Measurements from ENCODE around the gene PTPA. TPM values are rescaled to one million over a fixed set of nuclear protein-coding genes. Genes with fewer than 3 reads are reported as not detected.

The PTPA gene
- 107 to 139 TPM (median 130 TPM) in 5 replicates for total RNA-seq (2022; extraction: Qiagen RNA extraction; ENCODE audit: low read depth)

GRCh38 chr9:129110740-129111527, at the start of gene PTPA, which contains the start of gene CRAT:
TSS of gene PTPA (plus strand) at chr9:129111415. CDS start at chr9:129111601, 186 bp downstream.
TSS of gene CRAT (minus strand) at chr9:129110793. CDS start at chr9:129110509, 284 bp downstream.

DNA sequence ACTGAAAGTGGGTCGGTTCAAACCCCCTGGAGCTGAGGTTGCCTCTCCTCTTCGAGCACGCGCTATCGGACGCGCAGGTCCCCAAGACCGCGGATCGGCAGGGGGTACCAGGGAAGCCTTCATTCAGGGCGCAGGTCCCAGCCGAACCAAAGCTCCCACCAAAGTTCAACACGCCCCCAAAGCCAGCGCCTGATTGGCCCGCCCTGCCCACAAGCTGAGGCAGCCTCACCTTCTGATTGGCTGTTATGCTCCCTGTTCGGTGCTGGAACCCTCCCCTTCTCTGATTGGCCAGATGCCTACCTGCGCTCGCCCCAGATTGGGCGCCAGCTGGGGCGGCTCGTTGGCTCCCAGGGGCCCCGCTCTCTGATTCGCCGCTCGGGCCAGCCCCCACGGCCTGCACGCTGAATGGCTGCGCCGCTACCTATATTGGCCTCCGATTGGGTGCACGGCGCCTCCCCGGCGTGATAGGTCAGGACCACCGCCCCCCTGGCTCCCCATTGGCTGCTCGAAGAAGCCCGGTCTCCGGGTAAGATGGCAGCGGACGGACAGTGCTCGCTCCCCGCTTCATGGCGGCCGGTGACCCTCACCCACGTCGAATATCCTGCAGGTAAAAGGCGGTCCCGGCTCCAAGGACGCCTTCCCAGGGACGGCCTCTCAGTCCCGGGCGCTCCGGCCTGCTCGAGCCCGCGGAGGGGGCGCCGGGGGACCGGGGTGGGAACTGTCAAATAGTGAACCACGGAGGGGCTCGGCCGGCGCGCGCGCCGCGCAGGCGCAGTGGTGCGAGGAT, 30.4 kb upstream of the PTPA start, which contains the start of gene DOLPP1:
Gene DOLPP1 (plus strand): TSS at position 511 of the 787 bp plus-strand sequence. CDS start 21 bp downstream, at position 532.

DNA sequence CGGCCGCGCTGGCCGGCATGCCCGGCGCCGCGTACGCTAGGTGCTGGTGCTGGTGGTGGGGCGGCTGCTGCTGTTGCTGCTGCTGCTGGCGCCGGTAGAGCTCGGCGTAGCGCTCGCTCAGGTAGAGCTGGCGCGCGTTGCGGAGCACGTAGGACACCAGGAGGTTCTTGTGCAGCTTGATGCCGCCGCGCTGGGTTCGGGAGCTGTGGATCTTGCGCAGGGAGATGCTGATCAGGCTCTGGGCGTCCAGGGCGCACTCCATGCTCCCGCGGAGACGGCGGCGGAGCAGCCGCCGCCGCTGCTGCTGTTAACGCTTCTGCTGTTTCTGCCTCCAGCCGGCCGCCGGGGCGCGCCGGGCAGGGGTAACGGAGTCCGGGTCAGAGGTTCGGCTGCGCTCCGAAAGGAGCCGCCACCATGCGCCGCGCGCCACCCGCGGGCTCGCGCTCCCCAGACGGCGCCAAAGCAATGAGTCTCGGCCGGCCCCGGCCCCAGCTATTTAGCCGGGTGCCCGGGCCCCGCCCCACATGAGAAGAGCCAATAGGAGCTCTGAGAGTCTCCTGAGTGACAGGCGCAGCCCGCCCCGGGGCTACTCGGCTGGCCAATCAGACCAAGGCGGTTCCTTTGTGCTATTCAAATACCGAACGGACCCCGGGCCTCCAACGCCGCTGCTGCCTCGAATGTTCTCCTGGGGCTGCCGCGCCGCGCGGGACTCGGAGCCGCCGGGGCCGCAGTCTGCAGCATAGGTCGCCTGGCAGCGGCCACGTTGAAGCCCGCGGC, 66.8 kb downstream of the PTPA start, which contains the start of gene IER5L:
Gene IER5L (minus strand): TSS at position 471 of the 777 bp plus-strand sequence. CDS start 209 bp downstream, at position 262.

Other genes with a start within 250 kb of the PTPA start
- 8.1 to 10.6 TPM (median 10.2 TPM) in 5 replicates for gene KYAT1, start 229.5 kb upstream of the PTPA start, total RNA-seq (2022; extraction: Qiagen RNA extraction; ENCODE audit: low read depth)
- gene LRRC8A, start 229.3 kb upstream of the PTPA start, total RNA-seq (2022; extraction: Qiagen RNA extraction; ENCODE audit: low read depth), result 46.3 to 82.4 TPM (median 75.0 TPM) in 5 replicates
- not detected in 5 replicates for gene PHYHD1, start 190.4 kb upstream of the PTPA start, total RNA-seq (2022; extraction: Qiagen RNA extraction; ENCODE audit: low read depth)
- 21.5 to 40.3 TPM (median 38.2 TPM) in 5 replicates for gene DOLK, start 163.8 kb upstream of the PTPA start, total RNA-seq (2022; extraction: Qiagen RNA extraction; ENCODE audit: low read depth)
- gene NUP188, start 163.7 kb upstream of the PTPA start, total RNA-seq (2022; extraction: Qiagen RNA extraction; ENCODE audit: low read depth), result 27.7 to 46.1 TPM (median 42.7 TPM) in 5 replicates
- gene SH3GLB2, start 83.1 kb upstream of the PTPA start, total RNA-seq (2022; extraction: Qiagen RNA extraction; ENCODE audit: low read depth), result 28.8 to 58.3 TPM (median 48.7 TPM) in 5 replicates
- 6.8 to 17.2 TPM (median 13.4 TPM) in 5 replicates for gene MIGA2, start 74.8 kb upstream of the PTPA start, total RNA-seq (2022; extraction: Qiagen RNA extraction; ENCODE audit: low read depth)
- gene DOLPP1, start 30.3 kb upstream of the PTPA start, total RNA-seq (2022; extraction: Qiagen RNA extraction; ENCODE audit: low read depth), result 15.8 to 21.8 TPM (median 20.2 TPM) in 5 replicates
- 20.8 to 32.8 TPM (median 29.3 TPM) in 5 replicates for gene CRAT, start 622 bp upstream of the PTPA start, total RNA-seq (2022; extraction: Qiagen RNA extraction; ENCODE audit: low read depth)
- gene IER5L, start 66.8 kb downstream of the PTPA start, total RNA-seq (2022; extraction: Qiagen RNA extraction; ENCODE audit: low read depth), result 21.5 to 65.8 TPM (median 62.4 TPM) in 5 replicates